WI38 (cell line): Measurements from ENCODE around the gene RIMBP2.

ENCODE experiments used
- H3K4me3 ChIP-seq: 2 replicates; pipeline ENCODE4 v1.5.1; 2011; ENCODE audit warnings: low read depth, mild to moderate bottlenecking, control low read depth, low read length
- CTCF ChIP-seq: IDR thresholded peaks from 2 replicates; pipeline ENCODE4 v1.5.1; 2012; ENCODE audit warnings: low read depth, mild to moderate bottlenecking, control low read depth, low read length

Gene RIMBP2

DNA sequence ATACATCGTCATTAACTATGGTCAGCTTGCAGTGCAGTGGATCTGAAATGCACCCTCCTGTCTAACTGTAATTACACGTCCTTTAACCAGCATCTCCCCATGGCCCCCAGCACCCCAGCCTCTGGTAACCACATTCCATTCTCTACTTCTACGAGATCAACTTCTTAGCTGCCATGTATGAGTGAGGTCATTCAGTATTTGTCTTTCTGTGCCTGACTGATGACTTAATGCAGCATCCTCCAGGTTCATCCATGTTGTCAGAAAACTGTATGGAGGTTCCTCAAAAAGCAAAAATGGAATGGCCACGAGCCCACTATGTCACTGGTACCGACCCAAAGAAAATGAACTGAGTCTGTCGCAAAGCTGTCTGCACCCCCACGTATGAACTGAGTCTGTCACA, 107.3 kb downstream of the RIMBP2 start:
- no peak for TF ChIP-seq CTCF
- no peak overlapping the region for H3K4me3 ChIP-seq

DNA sequence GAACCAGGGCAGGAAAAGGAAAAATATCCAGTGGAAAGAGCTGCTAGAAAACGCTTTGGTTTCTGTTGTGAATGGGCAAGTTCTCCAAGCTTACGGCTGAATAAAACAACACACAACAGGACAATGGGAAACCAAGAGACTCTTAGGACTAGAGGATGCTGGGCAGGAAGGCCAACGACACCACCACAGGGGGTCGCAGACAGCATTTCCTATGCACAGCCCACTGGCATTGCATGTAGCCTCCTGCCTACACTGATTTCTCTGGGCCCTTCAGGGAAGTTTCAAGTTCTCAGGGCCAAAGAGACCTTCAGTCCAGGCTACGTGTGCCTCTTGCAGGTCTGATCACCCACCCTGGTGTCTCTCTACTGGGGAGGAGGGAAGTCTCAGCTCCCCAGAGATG, 108.0 kb downstream of the RIMBP2 start:
- TF ChIP-seq CTCF: no peak
- H3K4me3 ChIP-seq: no peak overlapping the region

DNA sequence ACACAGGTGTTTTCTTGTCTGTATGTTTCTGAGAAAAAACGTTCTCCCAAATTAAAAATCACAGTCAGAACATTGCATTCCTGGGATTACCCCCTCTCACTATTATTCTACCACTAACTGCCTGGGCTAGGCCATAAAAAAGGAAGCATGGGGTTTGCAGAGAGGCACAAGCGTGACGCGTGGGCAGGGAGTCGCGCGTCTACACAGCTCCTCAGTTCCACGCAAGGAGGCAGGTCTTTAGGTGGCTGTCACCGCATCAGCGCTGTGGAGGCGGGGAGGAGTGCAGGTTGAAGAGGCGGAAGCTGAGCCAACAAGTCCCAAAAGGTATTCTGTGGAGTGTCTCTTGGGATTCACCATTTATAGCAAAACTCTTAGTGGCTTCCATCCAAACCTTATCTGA, 109.9 kb downstream of the RIMBP2 start:
- no peak for TF ChIP-seq CTCF
- H3K4me3 ChIP-seq: no peak overlapping the region

GRCh38 chr12:130603396-130603965, 112.6 kb downstream of the RIMBP2 start:
- no peak overlapping the region for H3K4me3 ChIP-seq
- no peak for TF ChIP-seq CTCF

DNA sequence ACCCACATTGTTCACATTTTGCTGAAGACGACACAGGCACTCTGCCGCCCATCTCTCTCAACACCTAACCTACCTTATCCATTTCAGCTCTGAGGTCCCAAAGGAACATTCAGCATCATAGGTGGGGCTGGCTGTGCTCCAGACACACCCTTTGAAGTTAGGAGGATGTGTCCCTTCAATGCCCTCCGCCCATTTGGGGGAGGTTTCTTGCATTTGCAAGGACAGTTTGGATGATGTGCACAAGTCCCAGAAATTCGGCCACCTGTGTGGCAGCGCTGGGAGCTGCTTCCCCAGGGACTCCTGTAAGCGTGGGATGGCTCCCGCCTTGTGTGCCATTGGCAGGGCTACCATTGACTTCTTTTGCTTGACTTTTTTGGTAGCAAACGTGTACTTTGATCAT, 113.8 kb downstream of the RIMBP2 start:
- H3K4me3 ChIP-seq: no peak overlapping the region
- no peak for TF ChIP-seq CTCF

GRCh38 chr12:130601327-130601726, 114.8 kb downstream of the RIMBP2 start:
- TF ChIP-seq CTCF: no peak
- no peak overlapping the region for H3K4me3 ChIP-seq

DNA sequence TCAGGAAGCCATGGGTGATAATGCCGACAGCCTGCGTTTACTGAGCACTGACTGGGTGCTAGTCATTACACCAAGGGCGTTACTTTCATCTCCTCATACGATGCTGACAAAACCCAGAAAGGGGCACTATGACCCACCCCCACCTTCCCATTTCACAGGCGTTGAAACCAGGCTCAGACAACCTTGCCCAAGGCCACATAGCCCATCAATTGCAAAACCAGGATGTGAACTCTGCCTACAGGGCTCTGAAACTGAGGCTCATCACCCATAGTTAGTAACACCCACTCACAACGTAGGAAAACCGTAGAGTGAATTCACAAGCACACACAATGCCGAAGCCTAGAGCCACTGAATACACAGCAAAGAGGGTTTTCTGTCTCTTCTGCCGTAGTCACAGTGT, 119.9 kb downstream of the RIMBP2 start:
- no peak overlapping the region for H3K4me3 ChIP-seq
- no peak for TF ChIP-seq CTCF
